Fibroblast of lung (primary cell): Measurements from ENCODE around the gene PPP1R1C.

Experiments used
- EZH2 ChIP-seq: IDR thresholded peaks from 2 replicates; pipeline ENCODE4 v1.5.1; 2012; ENCODE audit warnings: low read length, control low read depth, mild to moderate bottlenecking; ENCODE audit errors: missing control alignments
- TF ChIP-seq, protein P1 (sequence below), 2 donors: IDR thresholded peaks in 1 of 2; conservative IDR thresholded peaks in 1 of 2; 1 replicate in 1 of 2; 2 replicates in 1 of 2; pipeline ENCODE4 v1.5.1; 2011 to 2012; ENCODE audit warnings: low read length in 2 of 2, control low read depth in 1 of 2, inconsistent platforms in 1 of 2, low read depth in 1 of 2, mild to moderate bottlenecking in 1 of 2

DNA sequence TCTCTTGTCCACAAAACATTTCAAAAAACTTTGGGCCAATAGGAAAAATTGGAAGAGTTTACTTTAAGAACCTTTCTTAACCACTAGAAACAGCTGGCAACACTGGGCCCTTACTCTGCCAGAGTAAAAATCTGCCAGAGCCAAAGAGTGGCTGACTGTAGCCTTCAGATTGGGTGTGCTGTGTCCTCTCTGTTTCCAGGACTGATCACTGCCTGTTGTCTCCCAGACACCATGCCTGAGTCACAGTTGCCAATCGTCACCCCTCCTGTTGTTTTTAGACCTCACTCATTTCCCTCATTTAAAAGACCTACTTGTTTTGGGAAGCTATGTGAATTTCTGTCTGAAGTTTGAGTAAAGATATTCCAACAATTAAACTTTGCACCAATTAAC is 159.1 kb downstream of the PPP1R1C start:
- TF ChIP-seq, protein P1, sequence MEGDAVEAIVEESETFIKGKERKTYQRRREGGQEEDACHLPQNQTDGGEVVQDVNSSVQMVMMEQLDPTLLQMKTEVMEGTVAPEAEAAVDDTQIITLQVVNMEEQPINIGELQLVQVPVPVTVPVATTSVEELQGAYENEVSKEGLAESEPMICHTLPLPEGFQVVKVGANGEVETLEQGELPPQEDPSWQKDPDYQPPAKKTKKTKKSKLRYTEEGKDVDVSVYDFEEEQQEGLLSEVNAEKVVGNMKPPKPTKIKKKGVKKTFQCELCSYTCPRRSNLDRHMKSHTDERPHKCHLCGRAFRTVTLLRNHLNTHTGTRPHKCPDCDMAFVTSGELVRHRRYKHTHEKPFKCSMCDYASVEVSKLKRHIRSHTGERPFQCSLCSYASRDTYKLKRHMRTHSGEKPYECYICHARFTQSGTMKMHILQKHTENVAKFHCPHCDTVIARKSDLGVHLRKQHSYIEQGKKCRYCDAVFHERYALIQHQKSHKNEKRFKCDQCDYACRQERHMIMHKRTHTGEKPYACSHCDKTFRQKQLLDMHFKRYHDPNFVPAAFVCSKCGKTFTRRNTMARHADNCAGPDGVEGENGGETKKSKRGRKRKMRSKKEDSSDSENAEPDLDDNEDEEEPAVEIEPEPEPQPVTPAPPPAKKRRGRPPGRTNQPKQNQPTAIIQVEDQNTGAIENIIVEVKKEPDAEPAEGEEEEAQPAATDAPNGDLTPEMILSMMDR (conservative IDR thresholded peaks at IDR 0.05 in 1 of 2, IDR thresholded peaks at IDR 0.05 in 1 of 2; ENCODE audit: low read depth in 1 of 2, low read length in 2 of 2) = no peak
- TF ChIP-seq EZH2 = no peak
